Heart left ventricle (tissue), 16 donors: Measurements from ENCODE around the gene CDAN1. TPM values are rescaled to one million over a fixed set of nuclear protein-coding genes. Genes with fewer than 3 reads are reported as not detected.
A peak's percentile ranks its signal among the peaks of the same experiment; 100 is the strongest.

ENCODE experiments used
- ATAC-seq, 4 donors: fragments of 200-7000 bp; cut with Tn5 transposase; one replicate each; pipeline ENCODE4 v1.9.1; 2020 to 2022; ENCODE audit warnings: moderate library complexity in 4 of 4, mild to moderate bottlenecking in 3 of 4, moderate number of reproducible peaks in 1 of 4
- DNase-seq, 5 donors: peaks; one replicate each; pipeline ENCODE4 v3.0.0-alpha.2; 2020
- H3K27ac ChIP-seq, 12 donors: fragments of 200-600 bp; sonication (generic) in 4 of 12; one replicate each; pipeline versions ENCODE4 v1.5.0 to v1.8.0; 2016 to 2022; ENCODE audit warnings: mild to moderate bottlenecking in 2 of 12
- H3K27me3 ChIP-seq, 9 donors: fragments of 200-600 bp; sonication (generic) in 2 of 9; one replicate each; pipeline versions ENCODE4 v1.5.1 to v1.8.0; 2016 to 2022; ENCODE audit warnings: mild to moderate bottlenecking in 3 of 9
- H3K36me3 ChIP-seq, 9 donors: fragments of 200-600 bp; sonication (generic) in 2 of 9; one replicate each; pipeline versions ENCODE4 v1.5.0 to v1.8.0; 2018 to 2022; ENCODE audit warnings: mild to moderate bottlenecking in 2 of 9
- H3K4me1 ChIP-seq, 12 donors: fragments of 200-600 bp; sonication (generic) in 4 of 12; one replicate each; pipeline versions ENCODE4 v1.5.0 to v1.8.0; 2016 to 2022; ENCODE audit warnings: mild to moderate bottlenecking in 3 of 12
- H3K4me3 ChIP-seq, 12 donors: fragments of 200-600 bp; sonication (generic) in 4 of 12; one replicate each; pipeline versions ENCODE4 v1.5.0 to v1.8.0; 2017 to 2022; ENCODE audit warnings: mild to moderate bottlenecking in 9 of 12, moderate library complexity in 4 of 12
- H3K9me3 ChIP-seq, 12 donors: fragments of 200-600 bp; sonication (generic) in 4 of 12; one replicate each; pipeline versions ENCODE4 v1.5.0 to v1.8.0; 2016 to 2022; ENCODE audit warnings: mild to moderate bottlenecking in 1 of 12
- CTCF ChIP-seq, 12 donors: fragments of 200-600 bp; sonication (generic) in 4 of 12; IDR thresholded peaks; one replicate each; pipeline versions ENCODE4 v1.5.0 to v1.8.0; 2018 to 2022; ENCODE audit warnings: antibody characterized with exemption in 12 of 12, mild to moderate bottlenecking in 5 of 12
- POLR2A ChIP-seq, 2 donors: fragments of 450-650 bp; IDR thresholded peaks; one replicate each; pipeline ENCODE4 v1.6.1; 2017; ENCODE audit warnings: antibody characterized with exemption in 2 of 2, mild to moderate bottlenecking in 2 of 2, moderate library complexity in 2 of 2
- WGBS, 4 donors: extraction: QIAGEN DNeasy Blood & Tissue Kit in 2 of 4; methylation state at CpG; one replicate each; pipeline versions ENCODE4 v1.1.5 to v1.1.7; 2013 to 2018; 5-methylcytosine and 5-hydroxymethylcytosine counted together
- intact Hi-C, 10 donors: fragments of 100-400 bp; cut with DNase I; formaldehyde crosslinking; loops; one replicate each; pipeline versions ENCODE4 v1.11.1 to v1.14.2; 2022
- long read RNA-seq, 3 donors: library from polyadenylated mRNA; unstranded; transcript quantifications; one replicate each; pipeline ENCODE4 v2.0.0, GENCODE V29; 2020 to 2021
- polyA plus RNA-seq, 2 donors: library from polyadenylated mRNA; stranded (reverse); fragments of 200-250 nt; gene quantifications; one replicate each; pipeline ENCODE4 v1.2.3, GENCODE V29; 2013
- total RNA-seq, 9 donors: library from RNA; depleted of rRNA in 2 of 9; stranded (reverse); fragments of >200 nt in 2 of 9; fragmentation: NEBNext Ultra II Directional in 3 of 9; extraction: Animal tissue kit (Norgen Biotek cat#: 25700) in 3 of 9; gene quantifications; one replicate each; pipeline versions ENCODE4 v1.1.0 to v1.2.4, GENCODE V29; 2016 to 2023
- donor health status: ischemic (EF 13 %, LVEDD 7.1; RV severe dilation, severe dysfunction).
- donor health status: healthy with polysubstance abuse.
- donor health status: DM: no; HTN: yes; CAD: no.
- donor health status: DM: no; HTN: no; CAD: no.
- donor health status: ischemic (EF 25% LVEDD 6.9; RV normal size, moderate dysfunction).
- donor health status: ischemic (EF 25% LVEDD 5.7; RV mildly dilated, moderate dysfunction).
- donor health status: healthy.
- donor health status: DM: yes; HTN: yes; CAD: no.
- donor health status: ischemic (EF 35%, LVEDD 5.7; RV mildly dilated, moderate dysfunction).
- donor health status: nonischemic (EF 11% LVEDD 7.7; RV severe dilation, severe dysfunction).
- donor health status: DM: yes; HTN: yes; CAD: no.
- donor health status: PGD.
- donor health status: ischemic (EF 29% LVEDD 5.4; RV normal size, mild dysfunction).
- donor health status: nonischemic (EF 23%, LVEDD 6.1; RV moderate dilation, normal function).

The CDAN1 gene
- 1 to 10 TPM; 4.4 to 6.9 (median 5.9) TPM for total RNA-seq
- 1 to 10 TPM; 4.3 to 5.6 TPM for polyA plus RNA-seq
- long read RNA-seq, donor 1, partial matches to known transcripts = 1 of 7 reads
- long read RNA-seq, donor 1, other reads (novel, unspliced or antisense) = 6 of 7 reads
- long read RNA-seq, donor 2, partial matches to known transcripts = 6 of 7 reads
- long read RNA-seq, donor 2, other reads (novel, unspliced or antisense) = 1 of 7 reads
- long read RNA-seq, donor 3, full-length matches to known transcripts = 3 of 4 reads
- long read RNA-seq, donor 3, partial matches to known transcripts = 0 of 4 reads
- long read RNA-seq, donor 3, other reads (novel, unspliced or antisense) = 1 of 4 reads

DNA sequence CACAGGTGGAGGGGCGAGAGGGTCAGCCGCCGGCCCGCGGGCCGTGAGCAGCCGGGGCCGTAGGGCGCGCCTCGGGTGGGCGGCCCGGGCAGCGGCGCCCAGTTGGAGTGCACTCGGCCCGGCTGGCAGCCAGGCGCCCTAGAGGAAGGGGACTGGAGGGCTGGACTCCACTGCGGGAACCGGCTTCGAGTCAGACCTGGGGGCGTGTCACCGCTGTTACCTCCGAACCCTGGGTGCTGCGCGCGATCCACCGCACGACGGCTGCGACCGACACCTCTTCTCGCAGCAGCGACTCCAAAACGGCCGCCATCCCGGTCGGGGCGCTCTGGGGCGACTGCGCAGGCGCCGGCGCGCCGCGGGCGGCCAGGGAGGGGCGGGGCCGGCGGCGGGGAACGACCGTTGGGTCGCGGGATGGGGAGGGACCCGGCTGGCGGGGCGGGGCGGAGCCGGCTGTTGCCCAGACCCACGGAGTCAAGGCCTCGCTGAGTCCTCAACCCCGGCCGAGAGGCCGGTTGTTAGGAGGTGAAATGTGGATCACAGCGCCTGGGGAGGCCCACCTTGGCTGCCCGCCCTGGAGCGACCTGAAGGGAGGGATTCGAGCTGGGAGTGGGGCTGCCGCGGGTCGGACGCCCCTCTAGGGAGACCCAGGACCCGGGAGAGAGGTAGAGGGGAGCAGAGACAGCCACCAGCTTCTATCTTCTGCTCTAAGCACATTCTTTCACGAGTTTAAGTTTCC, at the start of gene CDAN1:
Gene CDAN1, minus strand, starts transcription at position 336 of the 736 bp plus-strand sequence. Its CDS starts 26 bp downstream, at position 310.
- intact Hi-C loops = loop anchor here in 8 of 10 donors (2.0 to 10.0 kb wide), 2 partner anchors 184 to 188 kb away; partner anchors contain the start of gene TTBK2 (in 8 of the 8)
- Histone ChIP-seq H3K36me3 (peaks cover 0 to 37% (median 32%) of the 10 kb centered on the region in 9 donors), H3K27ac (peak within 1 kb of the TSS; percentile 78 to 98 (median 88)), H3K27me3 (no peaks in the 10 kb centered on the region), H3K4me3 (peak within 1 kb of the TSS; percentile 68 to 98 (median 94)), H3K4me1 (peaks cover 7 to 24% (median 16%) of the 10 kb centered on the region in 12 donors), H3K9me3 (no peaks in the 10 kb centered on the region)
- DNase-seq (peak; percentile 93 to 97 (median 94)), ATAC-seq (peak; percentile 89 to 99 (median 98))
- TF ChIP-seq CTCF (IDR thresholded peaks at IDR 0.05) (peak in 3 of 12 donors; percentile 12 to 26 (median 17)), POLR2A (IDR thresholded peaks at IDR 0.05) (peak; percentile 4 to 80)
- 0 to 2% (median 1%) methylated on average over 27 to 76 of the region's 76 CpGs for WGBS, 4 donors

- ATAC-seq (no peak), DNase-seq (no peak)
- Histone ChIP-seq H3K27me3 (no peaks in the 10 kb centered on the region), H3K9me3 (no peaks in the 10 kb centered on the region), H3K4me1 (no peaks in the 10 kb centered on the region), H3K36me3 (peaks cover 0 to 60% (median 14%) of the 10 kb centered on the region in 9 donors), H3K4me3 (no peak overlapping the region), H3K27ac (no peak overlapping the region)
- 91 to 100% (median 96%) methylated on average over 2 of the region's 2 CpGs for WGBS, 4 donors
- no peak for TF ChIP-seq POLR2A (IDR thresholded peaks at IDR 0.05)
- TF ChIP-seq CTCF (IDR thresholded peaks at IDR 0.05) = no peak
- intact Hi-C loops = no loop called here
These were observed 48.6 kb upstream of the CDAN1 start for GRCh38 chr15:42785569-42785968.

DNA sequence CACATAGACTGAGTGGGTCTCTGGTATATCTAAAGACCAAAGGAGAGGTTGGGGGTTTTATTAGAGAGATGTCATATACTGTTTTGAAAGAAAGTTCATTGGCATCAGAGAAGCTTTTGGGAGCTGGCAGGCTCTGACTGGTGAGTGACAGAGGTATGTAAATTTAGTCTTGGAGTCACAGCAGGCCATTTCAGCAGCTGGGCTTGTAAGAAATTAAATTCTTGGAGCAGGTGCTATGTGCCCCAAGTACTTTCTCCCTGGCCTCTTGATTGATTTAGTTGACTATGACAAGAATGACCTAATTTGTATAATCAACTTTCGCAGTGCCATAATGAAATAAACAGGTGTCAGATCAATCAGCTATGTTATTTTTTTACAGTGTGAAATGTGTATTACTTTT, 47.8 kb upstream of the CDAN1 start:
- no peak overlapping the region for H3K4me3 ChIP-seq
- intact Hi-C loops = no loop called here
- 90 to 100% (median 93%) methylated on average over 1 of the region's 1 CpG for WGBS, 4 donors
- peaks cover 0 to 54% (median 14%) of the 10 kb centered on the region in 9 donors for H3K36me3 ChIP-seq
- H3K27me3 ChIP-seq = no peaks in the 10 kb centered on the region
- H3K4me1 ChIP-seq = no peaks in the 10 kb centered on the region
- TF ChIP-seq CTCF (IDR thresholded peaks at IDR 0.05) = no peak
- TF ChIP-seq POLR2A (IDR thresholded peaks at IDR 0.05) = no peak
- no peak overlapping the region for H3K27ac ChIP-seq
- DNase-seq = no peak
- no peaks in the 10 kb centered on the region for H3K9me3 ChIP-seq
- no peak for ATAC-seq

DNA sequence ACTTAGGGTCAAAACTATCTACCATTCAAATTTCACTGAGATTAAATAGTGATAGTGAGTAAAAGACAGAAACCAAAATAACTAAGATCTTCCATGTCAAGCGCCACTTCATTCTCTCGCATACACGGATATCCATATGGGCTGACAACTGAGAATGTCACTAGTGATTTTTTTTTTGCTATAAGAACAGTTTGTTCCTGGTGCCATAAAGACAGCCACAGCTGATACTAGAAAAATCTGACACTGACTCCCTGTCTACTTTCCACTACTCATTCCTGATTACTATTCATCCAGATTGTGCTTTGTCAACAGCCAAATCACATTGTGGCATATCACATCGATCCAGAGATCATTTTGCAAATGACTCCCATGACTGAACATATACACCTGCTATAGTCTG, 45.8 kb upstream of the CDAN1 start:
- H3K9me3 ChIP-seq = no peaks in the 10 kb centered on the region
- intact Hi-C loops = no loop called here
- H3K27me3 ChIP-seq = no peaks in the 10 kb centered on the region
- 95 to 98% (median 96%) methylated on average over 4 of the region's 4 CpGs for WGBS, 4 donors
- DNase-seq = no peak
- H3K4me3 ChIP-seq = no peak overlapping the region
- no peaks in the 10 kb centered on the region for H3K4me1 ChIP-seq
- no peak for ATAC-seq
- no peak for TF ChIP-seq CTCF (IDR thresholded peaks at IDR 0.05)
- TF ChIP-seq POLR2A (IDR thresholded peaks at IDR 0.05) = no peak
- peaks cover 0 to 39% (median 14%) of the 10 kb centered on the region in 9 donors for H3K36me3 ChIP-seq
- H3K27ac ChIP-seq = no peak overlapping the region
